ENCODE results near the gene LGALS12.

LGALS12 gene, protein sequence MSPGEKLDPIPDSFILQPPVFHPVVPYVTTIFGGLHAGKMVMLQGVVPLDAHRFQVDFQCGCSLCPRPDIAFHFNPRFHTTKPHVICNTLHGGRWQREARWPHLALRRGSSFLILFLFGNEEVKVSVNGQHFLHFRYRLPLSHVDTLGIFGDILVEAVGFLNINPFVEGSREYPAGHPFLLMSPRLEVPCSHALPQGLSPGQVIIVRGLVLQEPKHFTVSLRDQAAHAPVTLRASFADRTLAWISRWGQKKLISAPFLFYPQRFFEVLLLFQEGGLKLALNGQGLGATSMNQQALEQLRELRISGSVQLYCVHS

DNA sequence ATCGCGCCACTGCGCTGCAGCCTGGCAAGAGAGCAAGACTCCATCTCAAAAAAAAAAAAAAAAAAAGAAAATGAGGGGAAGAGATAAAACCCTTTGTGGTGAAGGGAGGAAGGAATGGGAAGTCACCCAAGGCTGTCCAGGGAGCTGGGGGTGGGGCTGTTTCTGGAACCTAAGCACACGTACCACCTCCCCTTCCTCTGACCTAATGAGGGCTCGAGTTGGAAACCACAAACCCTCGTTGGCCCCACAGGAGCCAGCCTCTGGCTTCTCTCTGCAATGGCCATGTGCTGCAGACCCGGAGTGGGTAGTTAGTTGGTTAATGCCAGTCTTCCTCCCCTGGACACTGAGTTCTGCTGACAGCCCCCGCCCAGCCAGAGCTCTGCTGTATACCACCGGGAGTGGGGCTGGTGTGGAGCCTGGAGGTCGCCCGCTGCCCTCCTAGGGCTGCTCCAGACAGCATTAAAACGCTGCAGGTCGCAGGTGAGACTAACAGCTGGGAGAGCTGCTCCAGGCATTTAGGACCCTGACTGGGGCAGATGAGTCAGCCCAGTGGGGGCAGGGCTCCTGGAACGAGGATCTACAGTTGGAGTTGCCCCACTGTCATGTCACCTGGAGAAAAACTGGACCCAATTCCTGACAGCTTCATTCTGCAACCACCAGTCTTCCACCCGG is at the start of gene LGALS12:
Gene LGALS12 (plus strand): TSS at position 228 of the 672 bp plus-strand sequence. CDS start 375 bp downstream, at position 603.
- no peak for DNase-seq

- no peak for DNase-seq
Measured at GRCh38 chr11:63459586-63459985, 46.3 kb upstream of the LGALS12 start.

DNA sequence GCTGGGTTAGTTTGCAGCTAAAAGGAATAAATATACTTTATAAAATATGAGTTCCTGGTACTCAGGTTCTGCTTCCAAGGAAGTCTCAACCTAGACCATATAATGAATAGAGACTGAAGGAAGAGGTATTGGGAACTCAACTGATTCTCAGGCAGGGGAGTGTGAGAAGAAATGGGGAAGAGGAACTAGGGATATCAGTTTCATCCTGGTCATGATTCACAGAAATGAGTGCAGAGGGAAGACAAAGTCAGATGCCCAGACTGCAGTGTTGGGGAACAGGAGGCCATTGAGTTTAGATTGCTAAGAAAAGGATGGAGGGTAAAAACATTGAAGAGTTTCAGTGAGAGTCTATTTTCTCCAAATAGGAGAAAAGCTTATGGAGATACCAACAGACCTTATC is 43.7 kb upstream of the LGALS12 start:
- no peak for DNase-seq

DNA sequence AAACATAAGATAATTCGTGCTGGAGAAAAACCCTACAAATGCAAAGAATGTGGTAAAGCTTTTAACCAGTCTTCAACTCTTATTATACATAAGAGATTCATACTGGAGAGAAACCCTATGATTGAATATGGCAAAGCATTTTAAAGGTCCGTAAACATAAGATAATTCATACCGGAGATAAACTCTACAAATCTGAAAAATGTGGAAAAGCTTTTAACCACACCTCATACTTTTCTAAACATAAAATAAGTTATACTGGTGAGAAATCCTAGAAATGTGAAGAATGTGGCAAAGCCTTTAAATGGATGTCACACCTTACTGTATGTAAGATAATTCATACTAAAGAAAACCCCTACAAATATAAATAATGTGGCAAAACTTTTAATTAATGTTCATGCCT is 35.6 kb upstream of the LGALS12 start:
- DNase-seq, result no peak

GRCh38 chr11:63472372-63472771 is 33.5 kb upstream of the LGALS12 start:
- DNase-seq, result no peak

DNA sequence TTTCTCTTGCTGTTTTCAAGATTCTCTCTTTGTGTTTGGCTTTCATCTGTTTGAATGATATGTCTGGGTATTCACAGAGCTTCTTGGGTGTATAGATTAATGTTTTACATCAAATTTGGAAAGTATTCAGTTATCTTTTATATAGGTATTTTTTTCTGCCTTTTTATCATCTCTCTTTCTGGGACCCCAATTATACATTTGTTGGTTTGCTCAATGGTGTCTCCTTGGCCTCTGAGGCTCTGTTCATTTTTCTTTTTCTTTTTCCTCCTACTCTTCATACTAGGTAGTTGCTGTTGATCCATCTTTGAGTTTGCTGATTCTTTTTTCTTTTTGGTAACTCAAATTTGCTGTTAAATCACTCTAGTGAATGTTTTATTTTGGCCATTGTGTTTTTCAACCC is 29.3 kb upstream of the LGALS12 start:
- no peak for DNase-seq

- DNase-seq, result peak; percentile 57 to 83 (median 65)
Measured at GRCh38 chr11:63478896-63479295, 27.0 kb upstream of the LGALS12 start.

DNA sequence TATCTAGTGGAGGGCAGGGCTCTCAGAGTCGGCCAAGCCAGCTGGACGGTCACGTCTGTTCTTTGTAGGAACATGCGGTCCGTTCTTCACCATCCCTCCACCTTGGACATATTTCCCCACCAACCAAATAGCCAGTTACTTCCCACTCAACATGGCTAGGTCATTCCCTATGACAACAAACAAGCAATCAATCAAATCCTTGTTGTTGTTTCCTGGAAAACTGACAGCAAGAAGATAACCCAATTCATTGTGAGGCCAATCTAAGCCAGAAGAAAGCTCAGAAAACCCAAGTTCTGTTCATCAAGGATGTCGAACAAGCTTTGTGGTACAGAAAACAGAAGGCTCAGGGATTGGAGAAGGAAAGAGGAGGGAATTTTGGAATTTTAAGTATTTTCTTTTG is 25.8 kb upstream of the LGALS12 start:
- DNase-seq, result no peak

GRCh38 chr11:63485777-63486176 is 20.1 kb upstream of the LGALS12 start:
- DNase-seq, result no peak

DNA sequence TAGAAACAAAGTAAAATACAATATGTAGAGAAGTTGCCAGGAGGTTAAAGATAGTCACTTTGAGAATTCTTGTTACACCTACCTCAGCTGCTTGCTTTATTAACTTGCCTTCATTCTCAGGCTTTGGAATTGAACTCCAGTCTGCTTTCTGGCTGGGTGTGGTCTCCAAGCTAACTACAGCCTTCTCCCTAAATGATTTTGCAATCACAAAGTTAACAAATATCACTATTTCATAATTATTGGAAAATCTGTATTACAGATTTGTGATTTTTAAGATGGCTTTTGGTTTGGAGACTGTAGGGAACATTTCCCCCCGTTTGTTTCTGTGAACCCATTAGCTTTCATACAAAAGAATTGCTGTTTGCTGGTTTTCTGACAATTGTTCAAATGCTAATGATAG is 17.1 kb upstream of the LGALS12 start:
- no peak for DNase-seq

DNA sequence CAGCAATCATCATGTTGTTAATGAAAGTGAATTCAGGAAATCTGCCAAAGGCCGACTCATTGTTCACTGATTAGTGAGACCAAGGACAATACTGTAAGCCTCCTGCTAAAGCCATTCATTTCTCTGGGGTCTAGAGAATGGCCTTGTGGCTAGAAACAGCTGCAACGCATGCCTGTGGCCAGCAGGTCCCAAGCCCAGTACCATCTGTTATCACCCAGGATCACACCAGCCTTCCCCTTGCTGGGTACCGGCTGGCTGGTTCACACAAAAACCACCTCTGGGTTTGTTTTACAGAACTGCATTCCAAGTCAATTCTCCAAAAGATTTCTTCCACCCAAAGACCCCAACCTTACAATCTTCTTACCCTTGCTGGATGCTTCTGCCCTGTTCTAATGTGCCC is 16.0 kb upstream of the LGALS12 start:
- DNase-seq, result no peak

DNA sequence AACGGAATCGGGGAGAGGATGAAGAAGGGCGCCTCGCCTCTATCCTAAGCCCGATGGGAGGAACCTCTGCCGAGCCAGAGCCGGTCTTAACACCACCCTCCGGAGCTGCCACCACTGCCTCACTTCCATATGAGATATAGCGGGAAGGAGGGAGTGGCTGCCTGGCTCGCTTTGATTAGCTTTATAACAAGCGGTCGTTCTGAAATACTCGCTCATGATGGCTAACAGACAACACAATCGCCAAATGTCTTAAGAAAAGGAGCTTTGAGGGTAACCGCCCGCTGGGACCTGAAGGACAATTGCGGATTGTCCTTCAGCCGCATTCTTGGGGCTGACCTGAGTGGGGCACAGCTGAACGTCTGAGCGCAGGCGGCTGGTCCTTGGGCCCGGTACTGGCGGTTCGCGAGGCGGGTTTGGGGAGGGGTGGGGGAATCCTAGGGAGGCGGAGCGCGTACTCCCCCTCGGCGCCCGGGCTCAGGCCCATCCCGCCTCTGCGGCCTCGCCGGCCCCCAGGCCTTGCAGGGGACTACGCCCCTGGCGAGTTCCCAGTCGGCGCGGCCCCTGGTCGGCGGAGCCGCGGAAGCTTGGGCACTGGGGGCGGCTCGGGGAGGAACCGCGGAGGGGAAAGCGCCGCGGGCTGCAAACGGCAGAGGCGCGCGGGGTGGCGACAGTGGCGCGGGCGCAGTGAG is 15.2 kb upstream of the LGALS12 start, which contains the start of gene PLAAT5:
Gene PLAAT5 (minus strand): TSS at position 617 of the 689 bp plus-strand sequence. CDS start 133 bp downstream, at position 484.
- no peak for DNase-seq

DNA sequence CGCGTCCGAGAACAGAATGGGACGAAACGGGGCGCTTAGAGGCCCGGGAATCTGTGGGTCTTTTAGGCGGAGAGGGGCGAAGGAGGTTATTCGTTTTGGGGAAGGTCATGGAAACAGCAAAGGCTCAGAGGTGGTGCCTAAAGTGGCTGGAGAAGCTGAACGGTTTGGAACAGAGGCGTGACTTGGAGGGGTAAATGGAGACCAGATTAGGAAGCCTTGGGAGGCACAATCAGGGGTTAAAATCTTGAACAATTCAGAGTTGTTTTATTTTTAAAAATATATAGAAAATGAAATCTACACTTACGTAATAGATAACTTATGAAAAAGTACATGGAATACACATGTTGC is 14.7 kb upstream of the LGALS12 start:
- DNase-seq, result no peak

DNA sequence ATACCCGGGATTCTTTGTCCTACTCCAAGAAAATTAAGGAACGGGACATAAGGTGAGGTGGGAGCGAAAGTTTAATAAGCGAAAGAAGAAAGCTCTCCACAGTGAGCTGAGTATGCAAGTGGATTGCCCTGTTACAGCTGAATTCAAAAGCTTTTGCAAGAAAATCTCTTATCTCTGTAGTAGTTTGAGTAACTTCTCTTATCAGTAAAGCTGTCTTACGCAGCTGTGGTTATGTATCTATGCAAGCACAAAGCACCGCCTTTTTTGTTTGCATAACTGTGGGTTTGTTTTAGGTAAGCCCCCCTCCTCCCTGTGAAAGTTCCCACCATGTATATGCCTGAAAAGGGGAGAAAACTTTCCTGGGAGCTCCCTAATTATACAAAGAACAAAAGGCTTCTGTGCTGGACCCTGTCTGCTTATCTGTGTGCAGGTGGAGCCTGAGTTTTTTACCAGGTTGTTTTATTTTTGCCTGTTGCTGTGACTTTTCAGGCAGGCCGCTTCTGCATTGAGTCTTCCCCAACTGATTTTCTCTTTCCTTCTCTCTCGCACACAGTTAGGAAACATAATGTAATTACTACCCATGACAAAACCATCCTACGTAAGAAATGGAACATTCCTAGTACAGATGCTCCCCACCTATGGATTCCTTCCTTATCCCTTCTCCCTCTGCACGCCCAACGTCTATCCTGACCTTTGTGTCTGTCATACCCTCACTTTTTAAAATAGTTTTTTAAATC is 14.1 kb upstream of the LGALS12 start:
- no peak for DNase-seq

GRCh38 chr11:63492441-63492840 is 13.4 kb upstream of the LGALS12 start:
- no peak for DNase-seq

DNA sequence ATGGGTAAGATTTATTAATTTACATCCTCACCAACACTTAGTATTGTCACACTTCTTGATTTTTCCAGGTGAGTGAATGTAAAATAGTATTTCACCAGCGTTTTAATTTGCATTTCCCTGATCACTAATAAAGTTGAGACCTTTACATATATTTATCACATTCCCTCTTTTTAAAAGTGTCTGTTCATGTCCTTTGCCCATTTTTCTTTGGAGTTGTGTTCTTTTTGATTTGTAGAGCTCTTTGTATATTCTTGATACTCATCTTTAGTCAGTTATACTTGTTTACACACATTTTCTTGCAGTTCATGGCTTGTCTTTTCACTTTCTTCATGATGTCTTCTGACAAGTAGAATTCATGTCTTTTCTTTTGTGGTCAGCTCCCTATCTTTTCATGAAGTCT is 12.8 kb upstream of the LGALS12 start:
- no peak for DNase-seq

DNA sequence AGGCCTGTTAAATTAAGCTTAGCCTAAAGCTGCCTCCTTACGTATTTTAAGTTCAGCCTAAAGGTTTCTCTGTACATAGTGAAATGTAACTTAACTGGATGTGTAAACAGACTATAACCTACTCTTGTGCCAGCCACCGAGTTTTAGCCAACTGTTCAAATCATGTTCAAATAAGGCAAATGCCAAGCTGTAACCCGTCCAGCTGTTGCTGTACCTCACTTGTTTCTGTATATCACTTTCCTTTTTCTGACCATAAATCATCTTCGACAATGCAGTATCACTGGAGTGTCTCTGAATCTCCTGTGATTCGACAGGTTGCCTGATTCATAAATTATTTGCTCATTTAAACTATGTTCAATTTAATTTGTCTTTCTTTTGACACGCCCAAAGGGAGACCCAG is 10.9 kb upstream of the LGALS12 start:
- DNase-seq, result no peak

DNA sequence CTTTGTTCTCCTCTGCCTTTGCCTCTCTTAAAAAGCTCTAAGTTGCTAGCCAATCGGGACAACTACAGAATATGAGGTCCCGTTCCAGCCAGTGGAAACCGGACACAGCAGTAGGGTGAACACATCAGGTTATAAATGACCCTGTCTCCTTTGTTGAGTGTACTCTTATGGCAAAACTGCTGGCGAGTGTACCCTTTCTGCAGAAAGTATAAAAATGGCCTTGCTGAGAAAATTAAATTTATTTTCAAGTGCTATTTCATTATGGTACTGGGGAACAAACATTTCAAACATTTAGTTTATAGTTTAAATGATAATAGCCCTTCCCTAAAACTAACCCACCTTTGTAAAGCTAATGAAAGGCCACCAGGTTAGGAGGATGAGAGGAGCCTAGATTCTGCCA is 6.0 kb upstream of the LGALS12 start:
- no peak for DNase-seq

DNA sequence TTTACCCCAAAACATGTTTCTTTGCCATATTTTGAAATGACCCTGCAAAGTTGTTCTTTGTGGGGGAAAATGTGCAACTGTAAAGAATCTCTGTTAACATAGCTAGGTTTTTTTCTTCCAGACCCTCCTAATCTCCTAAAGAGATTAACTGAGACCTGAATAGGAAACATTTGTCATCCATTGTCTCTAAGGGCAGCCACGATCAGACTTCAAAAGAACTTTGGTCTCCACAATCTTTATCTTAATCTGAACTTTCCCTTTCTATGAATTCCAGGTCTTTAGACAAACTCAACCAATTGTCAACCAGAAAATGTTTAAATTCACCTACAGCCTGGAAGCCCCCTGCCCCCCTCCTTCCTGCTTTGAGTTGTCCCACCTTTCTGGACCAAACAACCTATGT is 4.6 kb upstream of the LGALS12 start:
- DNase-seq, result no peak

DNA sequence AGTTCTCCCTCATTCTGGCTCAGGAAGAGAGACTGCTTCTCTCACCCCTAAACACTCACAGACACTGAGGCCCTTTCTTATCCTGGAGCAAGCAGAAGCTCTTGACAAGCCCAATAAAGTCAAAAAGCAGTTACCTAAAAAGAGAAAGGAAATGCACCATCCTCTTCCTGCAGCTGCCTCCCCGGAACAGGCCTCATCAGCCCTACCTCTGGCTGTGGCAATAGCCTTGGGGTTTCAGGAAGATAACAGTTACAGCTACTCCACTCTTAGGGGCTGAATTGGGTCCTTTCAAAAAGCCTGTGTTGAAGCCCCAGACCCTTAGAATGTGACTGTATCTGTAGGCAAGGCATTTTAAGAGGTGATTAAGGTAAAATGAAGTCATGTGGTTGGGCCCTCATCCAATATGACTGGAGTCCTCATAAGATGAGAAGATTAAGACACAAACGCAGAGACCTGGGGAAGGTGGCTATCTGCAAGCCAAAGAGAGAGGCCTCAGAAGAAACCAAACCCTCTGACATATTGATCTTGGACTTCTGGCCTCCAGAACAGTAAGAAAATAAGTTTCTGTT is 3.5 kb upstream of the LGALS12 start:
- DNase-seq, result no peak

- DNase-seq, result no peak
Measured at GRCh38 chr11:63503492-63503891, 2.4 kb upstream of the LGALS12 start.

DNA sequence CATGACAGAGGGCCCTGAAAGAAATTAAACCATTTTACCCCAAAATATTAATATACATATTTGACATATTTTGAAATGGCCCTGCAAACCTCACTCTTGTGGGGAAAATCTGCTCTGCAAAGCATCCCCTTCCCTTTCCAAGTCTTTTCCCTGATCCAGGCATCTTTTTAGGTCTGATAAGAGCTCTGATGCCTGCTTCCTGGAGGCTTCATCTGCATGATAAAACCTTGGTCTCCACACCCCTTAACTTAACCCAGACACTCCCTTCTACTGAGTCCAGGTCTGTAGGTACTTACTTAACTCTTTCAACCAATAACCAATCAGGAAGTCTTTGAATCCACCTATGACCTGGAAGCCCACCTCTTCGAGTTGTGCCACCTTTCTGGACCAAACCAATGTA is 1.8 kb upstream of the LGALS12 start:
- no peak for DNase-seq

Measured in NCI-H1417 (cell line).